CD4-positive, alpha-beta T cell treated with Interleukin-12 subunit alpha and Interleukin-12 subunit beta, for 1 hour (primary cell): ENCODE results near the gene VDR.
"Not testable (repeated sequence)": the region's sequence is repeated elsewhere in the genome, so short reads cannot be mapped to it uniquely, and the experiment has no call there.

Source experiments
- DNase-seq: peaks from one replicate; pipeline ENCODE4 v3.0.0-alpha.2; 2020

VDR gene

GRCh38 chr12:47843226-47843980 is 61.4 kb downstream of the VDR start:
- no peak for DNase-seq

GRCh38 chr12:47842543-47842942 is 62.3 kb downstream of the VDR start:
- not testable (repeated sequence) for DNase-seq

- no peak for DNase-seq
These were observed 62.9 kb downstream of the VDR start for GRCh38 chr12:47841910-47842309.

GRCh38 chr12:47841501-47841900 is 63.3 kb downstream of the VDR start:
- DNase-seq: no peak

- DNase-seq: no peak
These were observed 64.2 kb downstream of the VDR start for GRCh38 chr12:47840571-47840970.

GRCh38 chr12:47839214-47839876 is 65.4 kb downstream of the VDR start:
- DNase-seq: no peak

GRCh38 chr12:47838286-47838931 is 66.4 kb downstream of the VDR start:
- peak; percentile 55 for DNase-seq

GRCh38 chr12:47837190-47838171 is 67.3 kb downstream of the VDR start:
- DNase-seq: peak; percentile 74

GRCh38 chr12:47835831-47836155 is 69.0 kb downstream of the VDR start:
- DNase-seq: no peak

GRCh38 chr12:47835006-47835830 is 69.6 kb downstream of the VDR start:
- DNase-seq: no peak

- no peak for DNase-seq
These were observed 70.4 kb downstream of the VDR start for GRCh38 chr12:47834199-47834903.

GRCh38 chr12:47833591-47834012 is 71.2 kb downstream of the VDR start:
- DNase-seq: no peak

GRCh38 chr12:47832263-47832933 is 72.4 kb downstream of the VDR start:
- no peak for DNase-seq

- no peak for DNase-seq
These were observed 75.2 kb downstream of the VDR start for GRCh38 chr12:47829584-47829983.

- DNase-seq: no peak
These were observed 75.8 kb downstream of the VDR start for GRCh38 chr12:47828976-47829482.

- no peak for DNase-seq
These were observed 76.5 kb downstream of the VDR start for GRCh38 chr12:47828008-47828975.

GRCh38 chr12:47825173-47825639 is 79.6 kb downstream of the VDR start:
- DNase-seq: no peak

- DNase-seq: no peak
These were observed 80.2 kb downstream of the VDR start for GRCh38 chr12:47824635-47825034.

- DNase-seq: peak; percentile 74
These were observed 80.6 kb downstream of the VDR start for GRCh38 chr12:47824198-47824597.
